Smooth muscle cell (in vitro differentiated cells): ENCODE measurements around the gene C4B. TPM values are rescaled to one million over a fixed set of nuclear protein-coding genes. Genes with fewer than 3 reads are reported as not detected.

Experiments
- DNase-seq: peaks from one replicate; lab custom pipeline; 2025; ENCODE audit not compliant: unreplicated experiment; lab: John Stamatoyannopoulos, UW
- H2AFZ ChIP-seq: fragments of 200-600 bp; sonication (generic); 2 replicates; pipeline ENCODE4 v1.6.0; 2016; ENCODE audit warnings: antibody characterized with exemption, low read depth, mild to moderate bottlenecking
- H3F3A ChIP-seq: fragments of 200-600 bp; sonication (generic); 2 replicates; pipeline ENCODE4 v1.6.0; 2017; ENCODE audit warnings: antibody characterized with exemption, low read depth
- H3K27ac ChIP-seq: fragments of 200-600 bp; sonication (generic); 2 replicates; pipeline ENCODE4 v1.5.1; 2016; ENCODE audit warnings: low read depth, mild to moderate bottlenecking
- H3K27me3 ChIP-seq: fragments of 200-600 bp; sonication (generic); 2 replicates; pipeline ENCODE4 v1.6.1; 2016; ENCODE audit warnings: low read depth, mild to moderate bottlenecking
- H3K36me3 ChIP-seq: fragments of 200-600 bp; sonication (generic); 2 replicates; pipeline ENCODE4 v1.5.1; 2016; ENCODE audit warnings: low read depth
- H3K4me1 ChIP-seq: fragments of 200-600 bp; sonication (generic); 2 replicates; pipeline ENCODE4 v1.5.1; 2016; ENCODE audit warnings: low read depth
- H3K4me2 ChIP-seq: fragments of 200-600 bp; sonication (generic); 2 replicates; pipeline ENCODE4 v1.6.0; 2016; ENCODE audit warnings: mild to moderate bottlenecking
- H3K4me3 ChIP-seq: fragments of 200-600 bp; sonication (generic); 2 replicates; pipeline ENCODE4 v1.5.1; 2016; ENCODE audit warnings: mild to moderate bottlenecking
- H3K79me2 ChIP-seq: fragments of 200-600 bp; sonication (generic); 2 replicates; pipeline ENCODE4 v1.6.0; 2016; ENCODE audit warnings: low read depth, mild to moderate bottlenecking
- H3K9ac ChIP-seq: fragments of 200-600 bp; sonication (generic); 2 replicates; pipeline ENCODE4 v1.6.0; 2016; ENCODE audit warnings: low read depth
- H3K9me3 ChIP-seq: fragments of 200-600 bp; sonication (generic); replicated peaks from 2 replicates; pipeline ENCODE4 v1.5.1; 2016; ENCODE audit warnings: low read depth
- H4K20me1 ChIP-seq: fragments of 200-600 bp; sonication (generic); 2 replicates; pipeline ENCODE4 v1.6.0; 2016; ENCODE audit warnings: low read depth
- CTCF ChIP-seq: fragments of 200-600 bp; sonication (generic); IDR thresholded peaks from 2 replicates; pipeline ENCODE4 v1.5.1; 2017; ENCODE audit warnings: borderline replicate concordance, mild to moderate bottlenecking, antibody characterized with exemption; ENCODE audit not compliant: insufficient read depth, poor library complexity, severe bottlenecking
- WGBS: methylation state at CpG from one replicate; pipeline ENCODE4 v1.1.7; 2016; ENCODE audit warnings: low lambda C conversion rate; 5-methylcytosine and 5-hydroxymethylcytosine counted together
- polyA plus RNA-seq: library from polyadenylated mRNA; unstranded; fragments of >200 nt; fragmentation: Nextera tagmentation; extraction: Ambion mirVana; gene quantifications from 2 replicates; pipeline ENCODE4 v1.2.1, GENCODE V29; 2016
- total RNA-seq: library from RNA; depleted of rRNA; stranded (reverse); fragments of >200 nt; gene quantifications from 2 replicates; pipeline ENCODE4 v1.2.3, GENCODE V29; 2014

Gene C4B
- total and polyA plus RNA-seq, 2 experiments from 2014 or later = 1.3 to 3.8 TPM

- no peak overlapping the region for H3K4me3 ChIP-seq
- H4K20me1 ChIP-seq = no peaks in the 10 kb centered on the region
- H3K27ac ChIP-seq = no peak overlapping the region
- TF ChIP-seq CTCF = no peak
- peaks cover 7% of the 10 kb centered on the region for H3K79me2 ChIP-seq
- DNase-seq = no peak
- no peak overlapping the region for H3K4me2 ChIP-seq
- H3K36me3 ChIP-seq = peaks cover 9% of the 10 kb centered on the region
- H3F3A ChIP-seq = no peaks in the 10 kb centered on the region
- H2AFZ ChIP-seq = no peak overlapping the region
- H3K27me3 ChIP-seq = no peaks in the 10 kb centered on the region
- peaks cover 7% of the 10 kb centered on the region for H3K4me1 ChIP-seq
- no peaks in the 10 kb centered on the region for H3K9me3 ChIP-seq
- WGBS = 96% methylated on average over 3 of the region's 3 CpGs
- H3K9ac ChIP-seq = no peak overlapping the region
Measured at GRCh38 chr6:31967926-31968320, 46.7 kb upstream of the C4B start.

DNA sequence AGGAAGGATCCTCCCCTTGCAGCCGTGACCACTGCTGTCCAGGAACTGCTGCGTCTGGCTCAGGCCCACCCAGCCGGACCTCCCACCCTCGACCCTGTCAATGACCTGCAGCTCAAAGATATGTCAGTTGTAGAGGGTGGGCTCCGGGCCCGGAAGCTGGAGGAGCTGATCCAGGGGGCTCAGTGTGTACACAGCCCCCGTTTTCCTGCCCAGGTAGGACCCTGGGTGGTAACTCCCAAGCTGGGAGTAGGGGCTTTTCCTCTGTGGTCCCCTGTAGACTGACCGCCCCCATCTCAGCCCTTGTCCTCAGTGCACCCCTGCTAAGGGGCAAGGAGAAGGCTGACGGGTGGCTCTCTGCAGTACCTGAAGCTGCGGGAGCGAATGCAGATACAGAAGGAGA is 46.3 kb upstream of the C4B start:
- H2AFZ ChIP-seq = no peak overlapping the region
- no peaks in the 10 kb centered on the region for H3K9me3 ChIP-seq
- no peak overlapping the region for H3K9ac ChIP-seq
- H3K79me2 ChIP-seq = peaks cover 11% of the 10 kb centered on the region
- peaks cover 11% of the 10 kb centered on the region for H3K4me1 ChIP-seq
- no peak overlapping the region for H3K4me2 ChIP-seq
- no peaks in the 10 kb centered on the region for H3K27me3 ChIP-seq
- H3F3A ChIP-seq = no peaks in the 10 kb centered on the region
- no peak for DNase-seq
- TF ChIP-seq CTCF = no peak
- H4K20me1 ChIP-seq = no peaks in the 10 kb centered on the region
- 98% methylated on average over 11 of the region's 11 CpGs for WGBS
- peaks cover 9% of the 10 kb centered on the region for H3K36me3 ChIP-seq
- H3K4me3 ChIP-seq = no peak overlapping the region
- no peak overlapping the region for H3K27ac ChIP-seq

DNA sequence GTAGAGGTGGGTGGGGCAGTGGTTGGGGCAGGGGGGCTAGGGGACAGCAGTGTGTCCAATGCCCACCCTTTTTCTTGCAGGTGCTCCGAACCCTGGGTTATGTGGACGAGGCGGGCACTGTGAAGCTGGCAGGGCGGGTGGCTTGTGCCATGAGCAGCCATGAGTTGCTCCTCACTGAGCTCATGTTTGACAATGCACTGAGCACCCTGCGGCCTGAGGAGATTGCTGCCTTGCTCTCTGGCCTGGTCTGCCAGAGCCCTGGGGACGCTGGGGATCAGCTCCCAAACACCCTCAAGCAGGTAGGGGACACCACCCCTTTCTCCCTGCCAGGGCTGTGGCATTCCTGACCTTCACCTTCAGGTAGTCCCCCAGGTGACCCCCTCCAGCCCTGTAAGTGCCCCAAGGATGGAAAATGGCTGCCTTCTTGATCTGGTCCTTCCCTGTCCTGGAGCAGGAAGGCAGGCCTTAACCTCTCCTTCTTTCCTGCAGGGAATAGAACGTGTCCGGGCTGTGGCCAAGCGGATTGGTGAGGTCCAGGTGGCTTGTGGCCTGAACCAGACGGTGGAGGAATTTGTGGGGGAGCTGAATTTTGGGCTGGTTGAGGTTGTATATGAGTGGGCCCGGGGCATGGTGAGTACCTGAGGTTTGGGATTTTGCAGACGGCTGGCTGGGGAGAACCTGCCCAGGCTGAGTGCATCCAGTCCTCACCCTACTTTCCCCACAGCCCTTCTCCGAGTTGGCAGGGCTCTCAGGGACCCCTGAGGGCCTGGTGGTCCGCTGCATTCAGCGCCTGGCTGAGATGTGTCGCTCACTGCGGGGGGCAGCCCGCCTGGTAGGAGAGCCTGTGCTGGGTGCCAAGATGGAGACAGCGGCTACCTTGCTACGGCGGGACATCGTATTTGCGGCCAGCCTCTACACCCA is 45.5 kb upstream of the C4B start:
- H4K20me1 ChIP-seq = no peaks in the 10 kb centered on the region
- 99% methylated on average over 23 of the region's 23 CpGs for WGBS
- TF ChIP-seq CTCF = no peak
- H2AFZ ChIP-seq = no peak overlapping the region
- peaks cover 14% of the 10 kb centered on the region for H3K4me1 ChIP-seq
- no peak for DNase-seq
- H3F3A ChIP-seq = no peaks in the 10 kb centered on the region
- H3K36me3 ChIP-seq = peaks cover 9% of the 10 kb centered on the region
- no peaks in the 10 kb centered on the region for H3K9me3 ChIP-seq
- peaks cover 18% of the 10 kb centered on the region for H3K79me2 ChIP-seq
- peak overlapping the region; percentile 96 for H3K27ac ChIP-seq
- H3K9ac ChIP-seq = no peak overlapping the region
- H3K4me3 ChIP-seq = no peak overlapping the region
- no peaks in the 10 kb centered on the region for H3K27me3 ChIP-seq
- no peak overlapping the region for H3K4me2 ChIP-seq
